ENCODE data around the gene SDCCAG8. TPM values are rescaled to one million over a fixed set of nuclear protein-coding genes. Genes with fewer than 3 reads are reported as not detected.

SDCCAG8 gene
- total RNA-seq, 8 experiments from 2014 or later: 24.6 to 68.7 (median 46.8) TPM

- ATAC-seq (replicated peaks in 6 of 8): no peak
- whole genome bisulfite sequencing, 10 experiments: 94 to 100% (median 100%) methylated on average over 1 of the region's 1 CpG; no CpG with 5 or more reads in 2 of the 10 experiments
- Histone ChIP-seq H3K27ac (no peak overlapping the region), H3K4me3 (no peak overlapping the region), H3K4me1 (replicated peaks in 1 of 2) (no peaks in the 10 kb centered on the region)
- in situ Hi-C loops (cut with MboI; ENCODE audit: low pct_unique_long_range_greater_than_20kb in 2 of 9, low sequenced_read_pairs in 9 of 9, unreplicated experiment in 9 of 9): no loop called here
Measured at GRCh38 chr1:243548516-243548915, 292.7 kb downstream of the SDCCAG8 start.

GRCh38 chr1:243549108-243549507 is 293.3 kb downstream of the SDCCAG8 start:
- ATAC-seq (replicated peaks in 6 of 8): no peak

More at GRCh38 chr1:243549108-243549507, 293.3 kb downstream of the SDCCAG8 start:
- H3K27ac ChIP-seq: no peak overlapping the region
- H3K4me1 ChIP-seq (replicated peaks in 1 of 2): no peaks in the 10 kb centered on the region
- H3K4me3 ChIP-seq: no peak overlapping the region
- in situ Hi-C loops (cut with MboI; ENCODE audit: low pct_unique_long_range_greater_than_20kb in 2 of 9, low sequenced_read_pairs in 9 of 9, unreplicated experiment in 9 of 9): no loop called here

Other genes starting within 250 kb of the SDCCAG8 start
- gene CEP170, start 760 bp upstream of the SDCCAG8 start, total RNA-seq: 100 to 1,000 TPM in 7 of 8 experiments, 10 to 100 TPM in 1; 60.0 to 296 (median 248) TPM